ENCODE data around the gene MLLT3.

The MLLT3 gene

GRCh38 chr9:20624201-20625002 is 2.1 kb upstream of the MLLT3 start:
- peak; percentile 75 for DNase-seq

GRCh38 chr9:20623748-20624124 is 1.4 kb upstream of the MLLT3 start:
- no peak for DNase-seq

GRCh38 chr9:20623021-20623747 is 885 bp upstream of the MLLT3 start:
- DNase-seq, result peak; percentile 89

- peak; percentile 89 for DNase-seq
These were observed 599 bp downstream of the MLLT3 start for GRCh38 chr9:20621471-20622329.

- peak; percentile 84 for DNase-seq
These were observed 1.4 kb downstream of the MLLT3 start for GRCh38 chr9:20620650-20621470.

GRCh38 chr9:20619487-20620200 is 2.7 kb downstream of the MLLT3 start:
- DNase-seq, result no peak

GRCh38 chr9:20618361-20618802 is 3.9 kb downstream of the MLLT3 start:
- no peak for DNase-seq

GRCh38 chr9:20616808-20617207 is 5.5 kb downstream of the MLLT3 start:
- no peak for DNase-seq

- DNase-seq, result no peak
These were observed 7.6 kb downstream of the MLLT3 start for GRCh38 chr9:20614602-20615216.

GRCh38 chr9:20611691-20612287 is 10.5 kb downstream of the MLLT3 start:
- no peak for DNase-seq

GRCh38 chr9:20610591-20610990 is 11.7 kb downstream of the MLLT3 start:
- DNase-seq, result no peak

- no peak for DNase-seq
These were observed 13.7 kb downstream of the MLLT3 start for GRCh38 chr9:20608582-20608981.

- no peak for DNase-seq
These were observed 15.6 kb downstream of the MLLT3 start for GRCh38 chr9:20606652-20607051.

GRCh38 chr9:20604562-20604961 is 17.7 kb downstream of the MLLT3 start:
- DNase-seq, result no peak

GRCh38 chr9:20603524-20604268 is 18.6 kb downstream of the MLLT3 start:
- no peak for DNase-seq

- no peak for DNase-seq
These were observed 21.0 kb downstream of the MLLT3 start for GRCh38 chr9:20601292-20601691.

GRCh38 chr9:20599195-20599594 is 23.1 kb downstream of the MLLT3 start:
- DNase-seq, result no peak

- DNase-seq, result no peak
These were observed 23.9 kb downstream of the MLLT3 start for GRCh38 chr9:20598367-20598766.

GRCh38 chr9:20597862-20598261 is 24.4 kb downstream of the MLLT3 start:
- DNase-seq, result no peak

GRCh38 chr9:20594608-20595007 is 27.7 kb downstream of the MLLT3 start:
- DNase-seq, result no peak
